K562 (cell line): Measurements from ENCODE around the gene HSD3B7. TPM values are rescaled to one million over a fixed set of nuclear protein-coding genes. Genes with fewer than 3 reads are reported as not detected.

Experiments
- ATAC-seq: fragments of 200-7000 bp; cut with Tn5 transposase; 3 replicates; pipeline ENCODE4 v1.9.1; 2020; ENCODE audit warnings: moderate library complexity
- BruUV-seq: library from RNA; stranded (reverse); fragments of 400-500 nt; replicated peaks from 2 replicates; lab custom pipeline; 2021; lab: Mats Ljungman, UMichigan
- CTCF ChIA-PET: fragments of 300-600 bp; formaldehyde crosslinking; extraction: SDS; loops from one replicate; lab custom pipeline; 2021; ENCODE audit warnings: low intra/inter-chr PET ratio; lab: Yijun Ruan, JAX
- POLR2A ChIA-PET: fragments of 300-600, 350-650 bp; sonication (Branson Sonifier 250); formaldehyde crosslinking; extraction: SDS; loops from one replicate; lab custom pipeline; 2021; ENCODE audit warnings: antibody characterized with exemption, inconsistent platforms; lab: Yijun Ruan, JAX
- DNase-seq, 4 experiments: peaks; one replicate each; pipeline versions ENCODE4 v3.0.0 to v3.0.0-alpha.2; 2011 to 2018; ENCODE audit warnings: low spot score in 3 of 4, mixed read lengths in 3 of 4; ENCODE audit errors: extremely low read depth in 1 of 4
- FAIRE-seq: peaks from 2 replicates; lab custom pipeline; 2011; peaks lifted over from hg19 to GRCh38; lab: Jason Lieb, UNC
- H2AFZ ChIP-seq: 2 replicates; pipeline ENCODE4 v1.6.0; 2011; ENCODE audit warnings: low read depth, low read length, control low read depth, inconsistent platforms
- H3K27ac ChIP-seq: fragments of 200-600 bp; 3 replicates; pipeline ENCODE4 v1.8.0; 2011; ENCODE audit warnings: low read depth, mild to moderate bottlenecking, control low read depth, inconsistent platforms, low read length, moderate library complexity, mixed read lengths; ENCODE audit errors: extremely low read depth
- H3K27me3 ChIP-seq, 2 experiments: fragments of 300-600 bp in 1 of 2; 2 replicates in 1 of 2; 3 replicates in 1 of 2; pipeline versions ENCODE4 v1.6.0 to v1.8.0; 2011; ENCODE audit warnings: inconsistent platforms in 2 of 2, low read length in 2 of 2, mild to moderate bottlenecking in 1 of 2, mixed read lengths in 1 of 2, moderate library complexity in 1 of 2; ENCODE audit not compliant: control insufficient read depth in 2 of 2, insufficient read depth in 2 of 2
- H3K36me3 ChIP-seq: fragments of 300-600 bp; 3 replicates; pipeline ENCODE4 v1.8.0; 2011; ENCODE audit warnings: mild to moderate bottlenecking, low read length, inconsistent platforms; ENCODE audit not compliant: control insufficient read depth, insufficient read depth
- H3K4me1 ChIP-seq, 2 experiments: fragments of 200-600 bp in 1 of 2; replicated peaks in 1 of 2; 2 replicates in 1 of 2; 3 replicates in 1 of 2; pipeline versions ENCODE4 v1.5.1 to v1.8.0; 2011; ENCODE audit warnings: inconsistent platforms in 2 of 2, low read length in 2 of 2, mild to moderate bottlenecking in 1 of 2, mixed read lengths in 1 of 2, moderate library complexity in 1 of 2; ENCODE audit not compliant: control insufficient read depth in 2 of 2, insufficient read depth in 2 of 2
- H3K4me2 ChIP-seq: 2 replicates; pipeline ENCODE4 v1.6.1; 2011; ENCODE audit warnings: low read length, control low read depth, inconsistent platforms, mixed read lengths; ENCODE audit not compliant: insufficient read depth
- H3K4me3 ChIP-seq: fragments of 200-600 bp; sonication (generic), shearing (Covaris generic); 2 replicates; pipeline ENCODE4 v1.5.1; 2016; ENCODE audit warnings: control low read depth, inconsistent platforms
- H3K79me2 ChIP-seq: fragments of 200-600 bp; 3 replicates; pipeline ENCODE4 v1.8.0; 2011; ENCODE audit warnings: low read length, inconsistent platforms; ENCODE audit not compliant: control insufficient read depth, insufficient read depth
- H3K9ac ChIP-seq, 2 experiments: 2 replicates each; pipeline versions ENCODE4 v1.6.0 to v1.6.1; 2011; ENCODE audit warnings: low read depth in 2 of 2, low read length in 2 of 2, control low read depth in 1 of 2, inconsistent platforms in 1 of 2, mild to moderate bottlenecking in 1 of 2, mixed read lengths in 1 of 2; ENCODE audit not compliant: insufficient read depth in 1 of 2
- H3K9me1 ChIP-seq: one replicate; pipeline ENCODE4 v1.6.0; 2011; ENCODE audit warnings: inconsistent platforms, mild to moderate bottlenecking, low read length, moderate library complexity; ENCODE audit not compliant: control insufficient read depth, insufficient read depth
- H3K9me3 ChIP-seq: replicated peaks from 2 replicates; pipeline ENCODE4 v1.5.1; 2011; ENCODE audit warnings: low read depth, low read length, inconsistent platforms; ENCODE audit not compliant: control insufficient read depth, insufficient read depth
- H4K20me1 ChIP-seq: replicated peaks from 2 replicates; pipeline ENCODE4 v1.6.1; 2011; ENCODE audit warnings: low read length, inconsistent platforms, mixed read lengths; ENCODE audit not compliant: control insufficient read depth, insufficient read depth
- BMI1 ChIP-seq: fragments of 150-350 bp; IDR thresholded peaks from 2 replicates; pipeline ENCODE4 v1.6.1; 2014; ENCODE audit warnings: low read length
- CSDE1 ChIP-seq, 2 experiments: fragments of 450-650 bp; IDR thresholded peaks; 2 replicates each; pipeline ENCODE4 v1.6.1; 2016; ENCODE audit warnings: mild to moderate bottlenecking in 1 of 2
- FUS ChIP-seq: fragments of 200-400 bp; formaldehyde crosslinking; optimal IDR thresholded peaks from 2 replicates; pipeline ENCODE3; 2017; ENCODE audit warnings: low read depth, low read length
- MECOM ChIP-seq: fragments of 250-450 bp; sonication (Bioruptor Pico); IDR thresholded peaks from 2 replicates; pipeline ENCODE4 v1.8.0; 2022; ENCODE audit warnings: inconsistent platforms
- NCOA6 ChIP-seq: fragments of 450-650 bp; IDR thresholded peaks from 2 replicates; pipeline ENCODE4 v1.6.1; 2017; ENCODE audit warnings: mild to moderate bottlenecking
- PML ChIP-seq: IDR thresholded peaks from 2 replicates; pipeline ENCODE4 v1.6.1; 2012; ENCODE audit warnings: low read length, inconsistent platforms
- ZFPM2 ChIP-seq: fragments of 250-450 bp; sonication (Bioruptor Pico); IDR thresholded peaks from 2 replicates; pipeline ENCODE4 v1.5.1; 2022; ENCODE audit warnings: mild to moderate bottlenecking
- ZNF224 ChIP-seq: sonication (generic); formaldehyde crosslinking; IDR thresholded peaks from 2 replicates; pipeline ENCODE4 v1.8.0; 2022; ENCODE audit warnings: mild to moderate bottlenecking, missing genetic modification reagents
- ZNF282 ChIP-seq: sonication (generic); formaldehyde crosslinking; IDR thresholded peaks from 2 replicates; pipeline ENCODE4 v1.8.1; 2023; ENCODE audit warnings: missing genetic modification reagents
- ZNF316 ChIP-seq: fragments of 450-650 bp; IDR thresholded peaks from 2 replicates; pipeline ENCODE4 v1.6.1; 2016
- ZNF518B ChIP-seq: fragments of 250-450 bp; sonication (Bioruptor Pico); IDR thresholded peaks from 2 replicates; pipeline ENCODE4 v1.5.0; 2021; ENCODE audit warnings: mild to moderate bottlenecking, moderate library complexity
- WGBS: fragments of 100-300 bp; shearing (Covaris generic); methylation state at CpG from one replicate; pipeline ENCODE4 v1.1.6; 2016; ENCODE audit warnings: low coverage, mixed read lengths; ENCODE audit not compliant: insufficient coverage; ENCODE audit errors: missing lambda C conversion rate; 5-methylcytosine and 5-hydroxymethylcytosine counted together
- in situ Hi-C: fragments of 300-500 bp; cut with MboI; formaldehyde crosslinking; loops from 4 replicates; pipeline ENCODE4 v1.15.0; 2018; ENCODE audit warnings: inconsistent platforms, mixed read lengths
- intact Hi-C: fragments of 100-400 bp; cut with micrococcal nuclease; formaldehyde crosslinking; loops from 2 replicates; pipeline ENCODE4 v1.14.2; 2022
- polyA plus RNA-seq, 8 experiments: library from polyadenylated mRNA; depleted of rRNA in 4 of 8; stranded (reverse) in 5 of 8; unstranded in 3 of 8; fragments of >200 nt; fragmentation: Nextera tagmentation in 2 of 8; fragmentation: Illumina TruSeq in 1 of 8; extraction: Ambion mirVana in 2 of 8; extraction: Trizol in 1 of 8; gene quantifications; 2 replicates each; pipeline versions ENCODE4 v1.2.1 to v1.2.3, GENCODE V29; 2011 to 2014; ENCODE audit warnings: inconsistent platforms in 1 of 8, missing spikeins in 1 of 8
- total RNA-seq, 7 experiments: library from RNA; depleted of rRNA in 6 of 7; stranded (reverse); fragments of >200 nt in 6 of 7; fragmentation: Illumina TruSeq in 2 of 7; extraction: Trizol in 2 of 7; gene quantifications; 2 replicates each; pipeline versions ENCODE4 v1.2.1 to v1.2.3, GENCODE V29; 2011 to 2021; ENCODE audit warnings: low replicate concordance in 1 of 7
- TF ChIP-seq, protein P1 (sequence below), 3 experiments: fragments of 200-800 bp in 1 of 3; fragments of 250-450 bp in 1 of 3; fragments of 450-650 bp in 1 of 3; sonication (Bioruptor Pico) in 1 of 3; sonication (Bioruptor generic) in 1 of 3; formaldehyde crosslinking in 1 of 3; IDR thresholded peaks; 2 replicates each; pipeline versions ENCODE4 v1.6.1 to v1.8.0; 2016 to 2022; ENCODE audit warnings: mild to moderate bottlenecking in 2 of 3, missing genetic modification characterization in 2 of 3, missing compliant biosample characterization in 1 of 3, moderate library complexity in 1 of 3
- TF ChIP-seq, protein P2 (sequence below): fragments of 250-450 bp; sonication (Bioruptor Pico); IDR thresholded peaks from 2 replicates; pipeline ENCODE4 v1.6.1; 2021; ENCODE audit warnings: mild to moderate bottlenecking
- TF ChIP-seq, protein P3 (sequence below), 3 experiments: fragments of 200-800 bp in 1 of 3; sonication (Bioruptor generic) in 1 of 3; sonication (generic) in 1 of 3; formaldehyde crosslinking in 1 of 3; IDR thresholded peaks; 2 replicates each; pipeline versions ENCODE4 v1.6.1 to v1.8.0; 2016 to 2022; ENCODE audit warnings: mild to moderate bottlenecking in 2 of 3, missing compliant biosample characterization in 2 of 3, missing genetic modification characterization in 2 of 3, missing genetic modification reagents in 1 of 3

Gene HSD3B7
- total and polyA plus RNA-seq, 9 of the 15 experiments (the other 6 are each of a cell fraction or from before 2014, with no cell fraction given), result 5.4 to 49.1 (median 23.0) TPM

DNA sequence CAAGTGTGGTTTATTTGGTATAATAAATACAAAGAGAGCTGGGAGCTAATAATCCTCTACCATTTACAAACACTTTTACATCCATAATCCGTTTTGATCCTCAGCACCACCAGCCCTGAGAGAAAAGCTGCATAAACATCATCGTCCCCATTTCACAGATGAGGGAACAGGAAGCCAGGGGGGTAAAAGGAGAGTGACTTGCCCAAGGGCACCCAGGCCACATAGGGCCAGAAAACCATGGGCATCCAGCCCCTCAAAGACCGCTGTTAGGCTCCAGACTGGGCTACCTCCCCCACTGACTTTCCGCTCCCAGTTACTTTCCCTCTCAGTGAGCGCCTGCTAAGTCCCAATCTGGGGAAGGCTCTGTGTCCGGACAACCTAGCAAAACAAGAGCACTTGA, 18.7 kb downstream of the HSD3B7 start:
- Histone ChIP-seq H3K9me3 (no peaks in the 10 kb centered on the region), H2AFZ (no peak overlapping the region), H3K79me2 (no peaks in the 10 kb centered on the region), H3K27me3 (no peaks in the 10 kb centered on the region), H3K27ac (no peak overlapping the region), H3K9me1 (no peaks in the 10 kb centered on the region), H3K4me2 (no peak overlapping the region), H3K9ac (0 out of 4 replicates have a peak overlapping the region, but pooled peaks of 1 of the 2 experiments have one; percentile 59), H3K4me1 (peaks cover 22 to 27% of the 10 kb centered on the region in 2 experiments), H3K36me3 (no peaks in the 10 kb centered on the region), H4K20me1 (no peaks in the 10 kb centered on the region), H3K4me3 (no peak overlapping the region)
- no peak for DNase-seq
- no peak for ATAC-seq
- ChIA-PET CTCF (no interaction called here), POLR2A (interaction anchor here (0.6 to 2.1 kb wide), 3 partner anchors 38 to 176 kb away, joined by 3 to 13 read pairs (median 4); partner anchors contain the start of gene FUS)
- intact Hi-C loops (no loop called here), in situ Hi-C loops (no loop called here)
- no peak for FAIRE-seq
- WGBS, result 59% methylated on average over 6 of the region's 6 CpGs
- BruUV-seq, result no TSS peak
- TF ChIP-seq NCOA6, result no peak
- TF ChIP-seq BMI1, result no peak
- TF ChIP-seq ZNF518B, result no peak
- no peak for TF ChIP-seq FUS
- no peak for TF ChIP-seq ZNF282
- TF ChIP-seq ZFPM2 (CRISPR knock-in tag), result no peak
- TF ChIP-seq, protein P1, sequence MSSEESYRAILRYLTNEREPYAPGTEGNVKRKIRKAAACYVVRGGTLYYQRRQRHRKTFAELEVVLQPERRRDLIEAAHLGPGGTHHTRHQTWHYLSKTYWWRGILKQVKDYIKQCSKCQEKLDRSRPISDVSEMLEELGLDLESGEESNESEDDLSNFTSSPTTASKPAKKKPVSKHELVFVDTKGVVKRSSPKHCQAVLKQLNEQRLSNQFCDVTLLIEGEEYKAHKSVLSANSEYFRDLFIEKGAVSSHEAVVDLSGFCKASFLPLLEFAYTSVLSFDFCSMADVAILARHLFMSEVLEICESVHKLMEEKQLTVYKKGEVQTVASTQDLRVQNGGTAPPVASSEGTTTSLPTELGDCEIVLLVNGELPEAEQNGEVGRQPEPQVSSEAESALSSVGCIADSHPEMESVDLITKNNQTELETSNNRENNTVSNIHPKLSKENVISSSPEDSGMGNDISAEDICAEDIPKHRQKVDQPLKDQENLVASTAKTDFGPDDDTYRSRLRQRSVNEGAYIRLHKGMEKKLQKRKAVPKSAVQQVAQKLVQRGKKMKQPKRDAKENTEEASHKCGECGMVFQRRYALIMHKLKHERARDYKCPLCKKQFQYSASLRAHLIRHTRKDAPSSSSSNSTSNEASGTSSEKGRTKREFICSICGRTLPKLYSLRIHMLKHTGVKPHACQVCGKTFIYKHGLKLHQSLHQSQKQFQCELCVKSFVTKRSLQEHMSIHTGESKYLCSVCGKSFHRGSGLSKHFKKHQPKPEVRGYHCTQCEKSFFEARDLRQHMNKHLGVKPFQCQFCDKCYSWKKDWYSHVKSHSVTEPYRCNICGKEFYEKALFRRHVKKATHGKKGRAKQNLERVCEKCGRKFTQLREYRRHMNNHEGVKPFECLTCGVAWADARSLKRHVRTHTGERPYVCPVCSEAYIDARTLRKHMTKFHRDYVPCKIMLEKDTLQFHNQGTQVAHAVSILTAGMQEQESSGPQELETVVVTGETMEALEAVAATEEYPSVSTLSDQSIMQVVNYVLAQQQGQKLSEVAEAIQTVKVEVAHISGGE (CRISPR knock-in tag; IDR thresholded peaks at IDR 0.05), result no peak
- no peak for TF ChIP-seq CSDE1 (IDR thresholded peaks at IDR 0.05)
- TF ChIP-seq MECOM (CRISPR knock-in tag), result no peak
- TF ChIP-seq PML, result no peak
- TF ChIP-seq, protein P2, sequence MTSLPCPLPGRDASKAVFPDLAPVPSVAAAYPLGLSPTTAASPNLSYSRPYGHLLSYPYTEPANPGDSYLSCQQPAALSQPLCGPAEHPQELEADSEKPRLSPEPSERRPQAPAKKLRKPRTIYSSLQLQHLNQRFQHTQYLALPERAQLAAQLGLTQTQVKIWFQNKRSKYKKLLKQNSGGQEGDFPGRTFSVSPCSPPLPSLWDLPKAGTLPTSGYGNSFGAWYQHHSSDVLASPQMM (CRISPR knock-in tag), result no peak
- TF ChIP-seq ZNF224 (CRISPR knock-in tag), result no peak
- TF ChIP-seq, protein P3, sequence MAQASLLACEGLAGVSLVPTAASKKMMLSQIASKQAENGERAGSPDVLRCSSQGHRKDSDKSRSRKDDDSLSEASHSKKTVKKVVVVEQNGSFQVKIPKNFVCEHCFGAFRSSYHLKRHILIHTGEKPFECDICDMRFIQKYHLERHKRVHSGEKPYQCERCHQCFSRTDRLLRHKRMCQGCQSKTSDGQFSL (CRISPR knock-in tag; IDR thresholded peaks at IDR 0.05), result no peak
- TF ChIP-seq, protein P3 (tag; IDR thresholded peaks at IDR 0.05), result no peak
- TF ChIP-seq ZNF316, result no peak
